IPS DF 19.7 (cell line): ENCODE results near the gene RAPGEFL1.
"Not testable (repeated sequence)": the region's sequence is repeated elsewhere in the genome, so short reads cannot be mapped to it uniquely, and the experiment has no call there.

Experiments used
- DNase-seq: peaks from one replicate; pipeline ENCODE4 v3.0.0-alpha.2; 2013; ENCODE audit warnings: low read depth, low spot score

Gene RAPGEFL1

DNA sequence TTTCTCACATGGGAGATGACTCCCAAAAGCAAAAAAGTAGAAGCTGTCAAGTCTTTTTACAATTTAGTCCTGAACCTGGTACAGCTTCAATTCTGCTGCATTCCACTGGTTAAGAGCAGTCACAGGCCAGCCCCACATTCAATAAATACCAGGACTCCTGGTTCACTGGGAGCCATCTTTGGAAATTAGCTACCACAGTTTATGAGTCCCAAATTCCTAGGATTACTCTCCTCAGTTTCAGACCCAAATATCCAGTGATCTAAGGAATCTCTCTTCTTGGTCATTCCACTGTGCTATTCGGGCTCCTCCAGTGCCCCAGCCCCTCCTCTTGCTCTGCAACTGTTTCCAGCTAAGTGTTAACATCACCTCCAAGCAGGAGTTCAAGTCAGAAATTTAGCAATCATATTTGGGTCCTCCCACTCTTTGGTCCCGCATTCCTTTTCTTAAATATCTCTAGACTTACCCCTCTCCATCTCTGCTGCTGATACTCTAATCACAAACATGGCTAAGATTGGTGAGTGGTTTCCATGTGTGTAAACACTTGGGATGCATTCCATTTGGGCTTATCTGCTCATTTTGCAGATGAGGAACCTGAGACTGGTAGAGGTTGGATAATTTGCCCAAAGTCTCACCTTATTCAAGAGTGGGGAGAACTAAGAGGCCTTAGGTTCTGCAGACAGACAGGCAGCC is 32.3 kb downstream of the RAPGEFL1 start:
- no peak for DNase-seq

DNA sequence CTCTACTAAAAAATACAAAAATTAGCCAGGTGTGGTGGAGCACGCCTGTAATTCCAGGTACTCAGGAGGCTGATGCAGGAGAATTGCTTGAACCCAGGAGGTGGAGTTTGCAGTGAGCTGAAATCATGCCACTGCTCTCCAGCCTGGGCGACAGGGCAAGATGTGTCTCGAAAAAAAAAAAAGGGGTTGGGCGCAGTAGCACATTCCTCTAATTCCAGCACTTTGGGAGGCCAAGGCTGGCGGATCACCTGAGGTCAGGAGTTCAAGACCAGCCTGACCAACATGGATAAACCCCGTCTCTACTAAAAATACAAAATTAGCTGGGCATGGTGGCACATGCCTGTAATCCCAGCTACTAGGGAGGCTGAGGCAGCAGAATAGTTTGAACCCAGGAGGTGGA is 36.6 kb downstream of the RAPGEFL1 start:
- DNase-seq = not testable (repeated sequence)

DNA sequence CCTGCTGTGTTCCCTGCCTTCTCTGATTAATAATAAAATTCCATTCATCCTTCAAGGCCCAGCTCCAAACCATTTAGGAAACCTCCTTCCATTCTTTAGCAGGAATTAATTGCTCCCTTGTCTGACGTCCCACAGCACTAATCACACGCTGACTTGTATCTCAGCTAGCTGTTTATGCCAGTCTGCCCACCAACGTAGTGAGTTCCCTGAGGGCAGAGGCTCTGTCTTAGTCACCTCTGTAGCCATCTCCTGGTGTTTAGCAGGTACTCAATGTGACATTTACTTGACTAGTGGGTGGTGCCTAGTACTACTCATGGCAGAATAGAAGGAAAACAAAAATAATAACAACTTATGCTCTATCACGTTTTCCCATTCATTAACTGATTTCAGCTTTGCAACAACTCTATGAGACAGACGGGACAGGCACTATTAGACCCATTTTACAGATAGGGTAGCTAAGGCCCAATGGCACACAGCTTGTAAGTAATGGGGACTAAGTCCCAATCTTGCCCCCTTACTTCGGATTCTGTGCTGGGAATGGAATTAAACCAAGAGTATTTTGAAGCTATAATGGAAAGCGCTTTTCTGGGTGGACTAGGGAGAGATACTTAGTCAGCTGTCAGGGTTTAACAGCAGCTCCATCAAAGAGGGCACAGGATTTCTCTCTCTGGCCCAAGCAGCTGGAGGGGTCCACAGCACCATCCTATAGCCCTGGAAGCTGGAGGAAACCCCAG is 40.9 kb downstream of the RAPGEFL1 start:
- DNase-seq = no peak

DNA sequence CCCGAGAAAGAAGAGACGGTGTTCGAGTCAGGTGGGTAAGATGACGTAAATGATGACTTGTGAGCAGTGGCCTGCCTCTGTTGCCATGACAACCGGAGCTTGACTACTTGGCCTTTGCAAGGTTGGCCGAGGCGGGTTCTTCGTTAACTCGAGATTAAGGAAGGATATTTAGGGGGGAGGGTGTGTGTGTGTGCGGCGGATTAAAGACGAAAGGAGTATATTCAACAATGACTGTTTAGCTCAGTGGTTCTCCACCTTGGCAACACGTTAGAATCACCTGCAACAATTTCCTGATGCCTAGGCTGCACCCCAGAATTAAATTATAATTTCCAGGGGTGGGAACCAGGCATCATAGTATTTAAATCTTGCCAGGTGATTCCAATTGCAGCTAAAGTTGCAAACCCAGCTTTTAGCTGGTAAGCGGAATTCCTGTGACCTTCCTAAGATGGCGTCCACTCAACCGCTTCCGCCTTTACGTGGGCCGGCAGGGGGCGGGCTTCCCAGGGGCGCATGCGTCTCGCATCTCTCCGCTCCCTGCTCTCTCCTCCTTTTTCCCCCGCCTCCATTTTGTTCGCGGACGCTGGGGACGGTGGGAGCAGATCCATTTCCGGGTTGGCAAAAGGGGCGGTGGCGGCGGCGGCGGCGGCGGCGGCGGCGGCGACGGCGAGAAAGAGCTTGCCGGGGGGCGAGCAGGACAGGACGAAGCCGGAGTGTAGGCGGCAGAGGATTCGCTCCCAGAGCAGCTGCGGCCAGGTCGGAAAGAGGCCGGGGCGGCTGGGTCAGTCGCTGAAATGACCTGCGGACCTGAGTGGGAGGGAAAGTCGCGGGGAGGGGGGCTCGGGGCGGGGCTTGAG is 41.7 kb downstream of the RAPGEFL1 start, which contains the start of gene WIPF2:
Gene WIPF2 (plus strand): TSS at position 565 of the 854 bp plus-strand sequence. CDS start 37,156 bp downstream, outside the sequence.
- peak; percentile 83 for DNase-seq

DNA sequence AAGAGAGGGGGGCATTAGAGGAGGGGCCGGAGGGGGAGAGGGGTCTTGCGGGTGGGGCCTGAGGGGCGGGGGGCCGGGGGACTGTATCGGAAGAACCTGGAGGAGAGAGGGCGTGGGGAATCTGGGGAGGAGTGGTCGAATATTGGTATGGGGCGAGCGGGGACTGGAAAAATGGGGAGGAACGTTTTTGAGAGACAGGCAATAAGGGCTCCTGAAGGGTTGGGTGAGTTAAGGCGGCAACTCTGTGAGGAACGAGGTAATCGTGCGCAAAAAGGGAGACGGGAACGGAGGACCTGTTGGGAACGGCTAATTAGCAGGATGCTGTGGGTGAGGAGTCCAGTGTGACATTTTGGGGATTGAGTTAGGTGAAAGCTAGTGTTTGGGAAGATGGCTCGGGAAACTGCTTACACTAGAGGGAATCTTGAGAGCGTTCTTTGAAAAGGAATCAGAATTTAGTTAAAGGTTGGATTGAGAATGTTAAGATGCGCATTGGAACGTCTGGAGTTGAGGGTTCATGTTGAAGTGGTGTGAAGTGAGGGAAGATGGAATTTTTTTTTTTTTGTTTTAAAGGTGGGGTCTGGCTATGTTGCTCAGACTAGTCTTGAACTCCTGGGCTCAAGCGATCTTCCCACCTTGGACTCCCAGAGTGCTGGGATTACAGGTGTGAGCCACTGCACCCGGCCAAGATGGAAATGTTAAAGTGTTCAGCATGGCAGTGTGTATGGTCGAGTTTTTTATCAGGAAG is 42.5 kb downstream of the RAPGEFL1 start:
- DNase-seq = peak; percentile 47

DNA sequence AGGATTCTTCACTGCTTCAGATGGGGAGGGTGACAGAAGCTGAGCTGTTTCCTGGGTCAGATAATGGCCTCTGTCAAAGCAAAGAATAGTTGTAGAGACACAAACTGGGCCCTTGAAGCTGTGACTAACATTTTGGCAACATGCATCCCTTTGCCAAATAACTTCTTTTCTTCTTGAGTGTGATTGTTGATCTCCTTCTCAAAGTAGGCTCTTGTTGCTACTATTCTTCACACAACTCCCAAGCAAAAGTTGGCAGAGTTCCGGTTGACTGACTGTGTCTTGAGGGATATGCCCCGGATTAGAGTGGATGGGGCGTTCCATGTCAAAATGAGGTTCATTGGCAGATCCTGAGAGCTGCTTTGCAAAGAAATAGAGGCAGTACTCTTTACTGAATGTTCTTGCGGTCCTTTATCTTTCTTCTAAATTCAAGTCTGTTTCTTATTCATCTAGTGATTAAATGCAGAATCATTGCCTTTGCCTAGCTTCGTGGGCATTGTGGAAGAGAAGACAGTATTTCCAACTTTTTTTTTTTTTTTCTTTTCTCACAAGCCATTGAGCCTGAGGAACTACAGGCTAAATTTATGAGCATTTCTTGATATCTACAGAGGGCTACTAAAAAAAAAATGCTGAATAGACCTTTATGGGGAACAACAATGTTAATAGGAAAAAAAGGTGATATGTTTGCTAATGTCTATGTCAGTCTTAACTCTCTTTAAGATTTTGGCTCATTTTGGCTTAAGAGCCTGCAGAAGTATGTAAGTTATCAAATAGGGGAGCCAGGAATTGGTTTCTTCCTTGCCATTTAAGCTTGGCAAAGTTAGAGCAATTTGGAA is 47.7 kb downstream of the RAPGEFL1 start:
- no peak for DNase-seq

DNA sequence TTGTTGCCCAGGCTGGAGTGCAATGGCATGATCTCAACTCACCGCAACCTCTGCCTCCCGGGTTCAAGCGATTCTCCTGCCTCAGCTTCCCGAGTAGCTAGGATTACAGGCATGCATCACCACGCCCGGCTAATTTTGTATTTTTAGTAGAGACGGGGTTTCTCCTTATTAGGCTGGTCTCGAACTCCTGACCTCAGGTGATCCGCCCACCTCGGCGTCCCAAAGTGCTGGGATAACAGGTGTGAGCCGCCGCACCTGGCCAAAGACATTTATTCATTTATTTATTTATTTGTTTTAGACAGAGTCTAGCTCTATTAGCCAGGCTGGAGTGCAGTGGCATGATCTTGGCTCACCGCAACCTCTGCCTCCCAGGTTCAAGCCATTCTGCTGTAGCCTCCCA is 51.9 kb downstream of the RAPGEFL1 start:
- DNase-seq = not testable (repeated sequence)

DNA sequence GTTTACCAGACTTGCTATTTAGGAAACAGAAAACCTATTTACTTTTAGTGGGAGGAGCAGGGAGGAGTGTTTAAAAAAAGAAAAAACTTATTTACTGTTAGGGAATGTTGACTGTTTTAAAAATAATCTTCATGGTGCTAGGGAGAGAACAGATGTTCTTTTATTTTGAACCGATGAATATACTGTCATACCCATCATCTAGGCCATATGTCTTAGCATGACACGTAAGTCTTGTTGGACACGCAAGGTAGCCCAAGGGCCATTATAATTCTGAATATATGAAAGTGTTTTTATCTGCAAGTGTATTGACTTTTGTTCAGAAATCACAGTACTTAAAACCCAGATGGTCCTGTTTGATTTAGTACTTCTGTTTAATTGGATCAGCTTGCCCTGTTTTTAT is 53.4 kb downstream of the RAPGEFL1 start:
- DNase-seq = no peak

DNA sequence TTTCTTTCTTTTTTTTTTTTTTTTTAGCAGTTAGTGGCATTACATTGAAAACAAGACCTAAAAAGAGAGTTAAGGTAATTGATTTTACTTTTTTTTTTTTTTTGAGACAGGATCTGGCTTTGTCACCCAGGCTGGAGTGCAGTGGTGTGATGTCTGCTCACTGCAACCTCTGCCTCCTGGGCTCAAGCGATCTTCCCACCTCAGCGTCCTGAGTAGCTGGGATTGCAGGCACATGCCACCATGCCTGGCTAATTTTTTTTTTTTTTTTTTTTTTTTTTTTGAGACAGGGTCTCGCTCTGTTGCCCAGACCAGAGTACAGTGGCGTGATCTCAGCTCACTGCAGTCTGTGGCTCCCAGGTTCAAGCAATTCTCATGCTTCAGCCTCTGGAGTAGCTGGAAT is 54.7 kb downstream of the RAPGEFL1 start:
- DNase-seq = not testable (repeated sequence)

DNA sequence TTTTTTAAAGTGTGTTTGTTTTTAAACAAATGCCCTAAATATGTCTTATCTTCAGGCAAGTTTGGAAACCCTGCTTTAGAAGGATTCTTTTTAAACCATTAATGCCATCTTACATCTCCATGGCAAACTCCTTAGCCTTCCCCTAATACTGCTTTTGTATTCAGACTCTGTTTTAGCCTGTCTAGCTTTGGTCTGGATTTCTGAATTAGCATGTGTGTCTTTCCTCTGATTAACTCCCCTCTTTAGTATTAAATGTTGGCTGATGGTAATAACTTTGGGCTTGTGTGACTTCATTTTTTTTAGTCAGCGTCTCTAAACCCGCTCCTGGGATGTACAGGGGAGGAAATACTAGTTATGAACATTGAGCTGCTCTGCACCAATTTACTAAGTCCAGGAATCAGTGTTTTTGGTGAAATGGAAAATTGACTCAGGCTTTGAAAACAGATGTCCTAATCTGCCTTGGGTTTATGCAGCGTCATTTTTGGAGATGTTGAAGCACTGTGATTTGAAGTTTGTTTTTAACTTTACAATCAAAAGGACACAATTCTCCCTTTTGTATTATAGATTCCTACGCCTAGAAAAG is 64.1 kb downstream of the RAPGEFL1 start:
- no peak for DNase-seq

DNA sequence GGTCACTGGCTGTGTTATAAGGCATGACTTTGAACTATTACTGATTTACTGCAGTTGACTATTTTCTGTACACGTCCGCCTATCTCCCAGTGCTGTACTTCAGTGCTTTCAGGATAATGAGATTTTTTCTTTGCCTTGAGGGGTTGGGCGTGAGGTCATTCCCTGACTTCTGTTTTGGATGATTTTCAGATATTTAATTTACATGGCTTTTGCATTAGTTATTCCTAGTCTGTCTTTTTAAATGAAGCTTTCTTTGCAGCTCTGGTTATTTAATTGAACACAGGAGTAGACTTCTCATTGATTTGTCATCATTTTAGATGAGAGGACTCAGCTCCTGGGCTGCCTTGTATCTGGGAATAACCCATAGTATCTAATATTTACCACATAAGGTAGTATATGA is 65.5 kb downstream of the RAPGEFL1 start:
- no peak for DNase-seq

DNA sequence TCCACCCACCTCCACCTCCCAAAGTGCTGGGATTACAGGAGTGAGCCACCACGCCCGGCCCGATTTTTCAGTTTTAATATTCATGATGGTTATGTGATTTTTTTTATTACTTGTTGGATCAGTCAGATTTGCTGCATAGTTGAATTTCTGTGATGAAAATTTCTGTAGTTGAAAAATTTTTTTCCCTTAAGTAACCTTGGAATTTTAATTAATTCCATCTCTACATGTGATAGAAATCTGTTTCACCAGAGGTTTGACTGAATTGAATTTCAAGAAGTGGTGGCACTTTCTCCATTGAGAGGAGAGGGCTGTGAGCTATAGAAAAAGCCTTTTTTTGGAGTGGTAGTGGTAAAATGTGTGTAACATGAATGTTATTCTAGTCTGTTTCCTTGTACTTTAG is 66.5 kb downstream of the RAPGEFL1 start:
- no peak for DNase-seq

DNA sequence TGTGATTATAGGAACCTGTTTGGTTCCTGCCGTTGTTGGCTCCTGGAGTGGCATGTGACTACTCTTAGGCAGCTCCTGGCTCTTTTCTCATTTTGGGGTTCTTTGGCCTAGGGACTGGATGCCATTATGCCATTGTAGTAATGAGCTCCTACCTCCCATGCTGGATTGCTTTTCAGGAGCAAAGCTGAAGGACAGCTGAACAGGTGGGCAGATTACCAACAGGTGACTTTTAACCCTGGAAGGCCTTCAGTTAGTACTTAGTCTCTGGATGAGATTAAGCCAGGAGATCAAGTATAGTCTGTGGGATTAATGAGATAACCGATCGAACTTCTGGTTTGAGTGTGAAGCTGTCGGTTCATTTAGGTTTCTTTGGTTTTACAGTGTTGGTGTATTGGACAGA is 67.0 kb downstream of the RAPGEFL1 start:
- no peak for DNase-seq
